Loucy (cell line): ENCODE results near the gene FAM98C.

ENCODE experiments used
- H2AFZ ChIP-seq: fragments of 200-600 bp; sonication (generic); 2 replicates; pipeline ENCODE4 v1.6.0; 2016; ENCODE audit warnings: antibody characterized with exemption, mild to moderate bottlenecking, low read length, moderate library complexity
- H3F3A ChIP-seq: fragments of 200-600 bp; 2 replicates; pipeline ENCODE4 v1.6.0; 2016; ENCODE audit warnings: antibody characterized with exemption, low read depth, mild to moderate bottlenecking
- H3K27me3 ChIP-seq: fragments of 200-600 bp; sonication (generic); 2 replicates; pipeline ENCODE4 v1.6.1; 2014; ENCODE audit warnings: low read length, mild to moderate bottlenecking; ENCODE audit not compliant: insufficient read depth, poor library complexity, severe bottlenecking
- H3K36me3 ChIP-seq: fragments of 200-600 bp; sonication (generic); 2 replicates; pipeline ENCODE4 v1.6.1; 2016; ENCODE audit warnings: low read length; ENCODE audit not compliant: insufficient read depth
- H3K4me1 ChIP-seq: fragments of 200-600 bp; sonication (generic); 2 replicates; pipeline ENCODE4 v1.5.1; 2014; ENCODE audit warnings: low read length, mild to moderate bottlenecking; ENCODE audit not compliant: insufficient read depth, poor library complexity, severe bottlenecking
- H3K4me2 ChIP-seq: fragments of 200-600 bp; sonication (generic); 2 replicates; pipeline ENCODE4 v1.6.0; 2014; ENCODE audit warnings: antibody characterized with exemption, low read length, low read depth, mild to moderate bottlenecking; ENCODE audit not compliant: poor library complexity, severe bottlenecking
- H3K4me3 ChIP-seq: fragments of 200-600 bp; sonication (generic); 2 replicates; pipeline ENCODE4 v1.5.1; 2014; ENCODE audit warnings: low read length, mild to moderate bottlenecking, mixed read lengths; ENCODE audit not compliant: poor library complexity, severe bottlenecking
- H3K79me2 ChIP-seq: fragments of 200-600 bp; sonication (generic); 2 replicates; pipeline ENCODE4 v1.6.1; 2014; ENCODE audit warnings: low read length; ENCODE audit not compliant: insufficient read depth
- H3K9ac ChIP-seq: fragments of 200-600 bp; sonication (generic); 2 replicates; pipeline ENCODE4 v1.6.0; 2014; ENCODE audit warnings: mild to moderate bottlenecking, low read depth, low read length, moderate library complexity; ENCODE audit not compliant: poor library complexity, severe bottlenecking
- H3K9me2 ChIP-seq: fragments of 200-600 bp; sonication (generic); replicated peaks from 2 replicates; pipeline ENCODE4 v1.6.1; 2016; ENCODE audit warnings: low read depth, low read length, mixed read lengths
- H3K9me3 ChIP-seq: fragments of 200-600 bp; sonication (generic); 2 replicates; pipeline ENCODE4 v1.6.1; 2014; ENCODE audit warnings: mild to moderate bottlenecking, antibody characterized with exemption, low read length, low read depth; ENCODE audit not compliant: insufficient read depth
- H4K20me1 ChIP-seq: fragments of 200-600 bp; sonication (generic); 2 replicates; pipeline ENCODE4 v1.6.0; 2014; ENCODE audit warnings: antibody characterized with exemption, low read length, mild to moderate bottlenecking; ENCODE audit not compliant: insufficient read depth, poor library complexity, severe bottlenecking
- CTCF ChIP-seq: fragments of 200-600 bp; sonication (generic); conservative IDR thresholded peaks from 2 replicates; pipeline ENCODE4 v1.5.1; 2014; ENCODE audit warnings: mild to moderate bottlenecking, antibody characterized with exemption, low read length
- EZH2phosphoT487 ChIP-seq: fragments of 200-600 bp; IDR thresholded peaks from 2 replicates; pipeline ENCODE4 v1.6.1; 2018; ENCODE audit warnings: antibody characterized with exemption, mild to moderate bottlenecking, moderate library complexity, borderline replicate concordance

FAM98C gene

GRCh38 chr19:38385057-38385803 lies 17.7 kb upstream of the FAM98C start:
- no peaks in the 10 kb centered on the region for H3K9me2 ChIP-seq
- no peaks in the 10 kb centered on the region for H3K79me2 ChIP-seq
- peaks cover 32% of the 10 kb centered on the region; the same call in 1 of the 2 replicates for H3K36me3 ChIP-seq
- H3K4me2 ChIP-seq: no peak overlapping the region
- TF ChIP-seq EZH2phosphoT487: no peak
- TF ChIP-seq CTCF: no peak
- H3K9ac ChIP-seq: no peak overlapping the region
- H4K20me1 ChIP-seq: peaks cover 3% of the 10 kb centered on the region
- H3K4me1 ChIP-seq: peaks cover 5% of the 10 kb centered on the region
- H3F3A ChIP-seq: no peaks in the 10 kb centered on the region
- H3K4me3 ChIP-seq: no peak overlapping the region
- H3K27me3 ChIP-seq: no peaks in the 10 kb centered on the region
- no peak overlapping the region for H2AFZ ChIP-seq
- H3K9me3 ChIP-seq: no peaks in the 10 kb centered on the region

GRCh38 chr19:38385804-38386257 lies 17.1 kb upstream of the FAM98C start:
- Histone ChIP-seq H3F3A (no peaks in the 10 kb centered on the region), H3K36me3 (peaks cover 30% of the 10 kb centered on the region; the same call in 1 of the 2 replicates), H3K9me3 (no peaks in the 10 kb centered on the region), H3K4me1 (peaks cover 5% of the 10 kb centered on the region), H3K9ac (no peak overlapping the region), H3K4me2 (no peak overlapping the region), H4K20me1 (no peaks in the 10 kb centered on the region), H3K9me2 (no peaks in the 10 kb centered on the region), H2AFZ (no peak overlapping the region), H3K4me3 (no peak overlapping the region), H3K79me2 (no peaks in the 10 kb centered on the region), H3K27me3 (no peaks in the 10 kb centered on the region)
- TF ChIP-seq EZH2phosphoT487: no peak
- no peak for TF ChIP-seq CTCF

- Histone ChIP-seq H3K4me2 (no peak overlapping the region), H3K79me2 (no peaks in the 10 kb centered on the region), H3K36me3 (peaks cover 24% of the 10 kb centered on the region; the same call in 1 of the 2 replicates), H4K20me1 (no peaks in the 10 kb centered on the region), H3K4me3 (no peak overlapping the region), H3K9ac (no peak overlapping the region), H3F3A (no peaks in the 10 kb centered on the region), H2AFZ (no peak overlapping the region), H3K27me3 (no peaks in the 10 kb centered on the region), H3K9me3 (no peaks in the 10 kb centered on the region), H3K4me1 (peaks cover 5% of the 10 kb centered on the region), H3K9me2 (no peaks in the 10 kb centered on the region)
- TF ChIP-seq EZH2phosphoT487 (no peak), CTCF (no peak)
Measured at GRCh38 chr19:38386300-38386970, 16.5 kb upstream of the FAM98C start.
